ENCODE results near the gene USP31. TPM values are rescaled to one million over a fixed set of nuclear protein-coding genes. Genes with fewer than 3 reads are reported as not detected.

Gene USP31
- total RNA-seq, 1 experiment from 2014 or later: 16.1 TPM

DNA sequence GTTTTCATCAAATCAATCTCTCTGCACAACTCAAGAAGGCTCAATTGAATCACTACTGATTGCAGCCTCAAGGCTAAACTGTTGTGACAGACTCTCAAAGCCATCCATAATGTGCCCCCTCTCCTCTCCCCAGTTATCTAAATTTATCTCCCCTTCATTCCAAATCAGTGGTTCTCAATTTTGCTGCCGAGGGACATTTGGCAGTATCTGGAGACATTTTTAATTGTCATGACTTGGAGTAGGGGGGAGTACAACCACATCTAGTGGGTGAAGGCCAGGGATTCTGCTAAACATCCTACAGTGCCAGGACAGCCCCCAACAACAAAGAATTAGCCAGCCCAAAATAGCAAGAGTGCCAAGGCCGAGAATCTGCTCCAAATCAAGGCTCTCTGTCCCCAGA, 9.1 kb downstream of the USP31 start:
- Histone ChIP-seq H3T11ph (ENCODE audit: low read length) (no peak overlapping the region), H4K91ac (ENCODE audit: insufficient read length, low read depth, low read length) (no peak overlapping the region), H3K23ac (ENCODE audit: insufficient read length, low read depth, low read length) (no peak overlapping the region), H2BK12ac (ENCODE audit: insufficient read length, low read depth, low read length) (no peak overlapping the region), H3K14ac (ENCODE audit: insufficient read depth, low read length) (no peak overlapping the region; the same call in 1 of the 2 replicates), H3K27me3 (ENCODE audit: insufficient read depth, low read length) (no peaks in the 10 kb centered on the region), H3K9ac (ENCODE audit: extremely low read depth, insufficient read length, low read length) (no peak overlapping the region), H3K4me1 (ENCODE audit: insufficient read depth, low read length) (peaks cover 4% of the 10 kb centered on the region; the same call in 1 of the 2 replicates), H3K9me3 (ENCODE audit: control insufficient read depth, low read depth, low read length) (no peaks in the 10 kb centered on the region), H3K27ac (ENCODE audit: insufficient read length, low read depth, low read length) (no peak overlapping the region), H2AFZ (ENCODE audit: low read length) (no peak overlapping the region), H2BK120ac (ENCODE audit: low read depth, low read length, poor library complexity, severe bottlenecking) (no peak overlapping the region), H3K23me2 (ENCODE audit: insufficient read length, low read depth, low read length, poor library complexity, severe bottlenecking) (no peaks in the 10 kb centered on the region), H3K79me1 (ENCODE audit: insufficient read depth, low read depth, low read length, poor library complexity, severe bottlenecking) (peaks cover 5% of the 10 kb centered on the region), H4K5ac (ENCODE audit: insufficient read length, low read depth, low read length) (no peak overlapping the region), H2BK20ac (ENCODE audit: low read depth, low read length, poor library complexity, severe bottlenecking) (no peak overlapping the region), H4K8ac (replicated peaks; ENCODE audit: insufficient read length, low read depth, low read length) (no peak overlapping the region), H2BK5ac (ENCODE audit: insufficient read length, low read length) (no peak overlapping the region), H3K56ac (ENCODE audit: insufficient read length, low read depth, low read length) (no peak overlapping the region), H3K4me2 (ENCODE audit: insufficient read depth, insufficient read length, low read length) (no peak overlapping the region), H3K79me2 (ENCODE audit: insufficient read depth, low read length) (peaks cover 22% of the 10 kb centered on the region; the same call in 1 of the 2 replicates), H4K20me1 (ENCODE audit: control insufficient read depth, insufficient read depth, insufficient read length) (no peaks in the 10 kb centered on the region), H2BK15ac (ENCODE audit: low read depth, low read length) (no peak overlapping the region), H2AK5ac (ENCODE audit: insufficient read length, low read length) (no peak overlapping the region), H3K18ac (ENCODE audit: insufficient read length, low read depth, low read length) (no peak overlapping the region), H3K4ac (ENCODE audit: low read depth, low read length) (no peak overlapping the region)
- no CpG with 5 or more reads among the region's 2 CpGs for WGBS (ENCODE audit: extremely low coverage, insufficient read length, low lambda C conversion rate)
- TF ChIP-seq, protein P1, sequence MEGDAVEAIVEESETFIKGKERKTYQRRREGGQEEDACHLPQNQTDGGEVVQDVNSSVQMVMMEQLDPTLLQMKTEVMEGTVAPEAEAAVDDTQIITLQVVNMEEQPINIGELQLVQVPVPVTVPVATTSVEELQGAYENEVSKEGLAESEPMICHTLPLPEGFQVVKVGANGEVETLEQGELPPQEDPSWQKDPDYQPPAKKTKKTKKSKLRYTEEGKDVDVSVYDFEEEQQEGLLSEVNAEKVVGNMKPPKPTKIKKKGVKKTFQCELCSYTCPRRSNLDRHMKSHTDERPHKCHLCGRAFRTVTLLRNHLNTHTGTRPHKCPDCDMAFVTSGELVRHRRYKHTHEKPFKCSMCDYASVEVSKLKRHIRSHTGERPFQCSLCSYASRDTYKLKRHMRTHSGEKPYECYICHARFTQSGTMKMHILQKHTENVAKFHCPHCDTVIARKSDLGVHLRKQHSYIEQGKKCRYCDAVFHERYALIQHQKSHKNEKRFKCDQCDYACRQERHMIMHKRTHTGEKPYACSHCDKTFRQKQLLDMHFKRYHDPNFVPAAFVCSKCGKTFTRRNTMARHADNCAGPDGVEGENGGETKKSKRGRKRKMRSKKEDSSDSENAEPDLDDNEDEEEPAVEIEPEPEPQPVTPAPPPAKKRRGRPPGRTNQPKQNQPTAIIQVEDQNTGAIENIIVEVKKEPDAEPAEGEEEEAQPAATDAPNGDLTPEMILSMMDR (conservative IDR thresholded peaks at IDR 0.05): no peak
- H3K9me3 Mint-ChIP-seq: peaks cover 7 to 9% of the 10 kb centered on the region in 2 experiments; a peak in 2 of 5 replicates
- peaks cover 19 to 21% of the 10 kb centered on the region in 2 experiments for H3K4me1 Mint-ChIP-seq
- H3K36me3 Mint-ChIP-seq (ENCODE audit: insufficient read depth in 1 of 3, low read depth in 3 of 3): peaks cover 0 to 22% (median 13%) of the 10 kb centered on the region in 3 experiments; a peak in 4 of 7 replicates
- DNase-seq: no peak
- H3K4me3 Mint-ChIP-seq: no peak overlapping the region
- H3K27me3 Mint-ChIP-seq (ENCODE audit: low read depth): no peaks in the 10 kb centered on the region
- H3K27ac Mint-ChIP-seq: no peak overlapping the region

Data from H9 (cell line).